Testis (tissue), 3 donors: Measurements from ENCODE around the gene CHRNE. TPM values are rescaled to one million over a fixed set of nuclear protein-coding genes. Genes with fewer than 3 reads are reported as not detected.
"Not testable (repeated sequence)": the region's sequence is repeated elsewhere in the genome, so short reads cannot be mapped to it uniquely, and the experiment has no call there.

ENCODE experiments used
- DNase-seq: peaks from one replicate; pipeline ENCODE4 v3.0.0-alpha.2; 2019
- H3K27ac ChIP-seq, 2 donors: fragments of 200-600 bp; sonication (generic); one replicate each; pipeline ENCODE4 v1.5.1; 2019
- H3K27me3 ChIP-seq: fragments of 200-600 bp; sonication (generic); one replicate; pipeline ENCODE4 v1.5.1; 2019
- H3K36me3 ChIP-seq: fragments of 200-600 bp; sonication (generic); one replicate; pipeline ENCODE4 v1.5.1; 2017; ENCODE audit warnings: low read depth; ENCODE audit errors: missing control alignments
- H3K4me1 ChIP-seq: fragments of 200-600 bp; sonication (generic); one replicate; pipeline ENCODE4 v1.5.1; 2019
- H3K4me3 ChIP-seq, 2 donors: fragments of 200-600 bp; sonication (generic); one replicate each; pipeline ENCODE4 v1.5.1; 2017 to 2019
- H3K9me3 ChIP-seq: fragments of 200-600 bp; sonication (generic); one replicate; pipeline ENCODE4 v1.5.1; 2017
- POLR2A ChIP-seq: fragments of 450-650 bp; IDR thresholded peaks from one replicate; pipeline ENCODE4 v1.6.1; 2017; ENCODE audit warnings: antibody characterized with exemption, mild to moderate bottlenecking, moderate library complexity
- WGBS, 2 donors: methylation state at CpG; one replicate each; pipeline ENCODE4 v1.1.5; 2018; 5-methylcytosine and 5-hydroxymethylcytosine counted together
- intact Hi-C: fragments of 100-400 bp; cut with DNase I; formaldehyde crosslinking; loops from one replicate; pipeline ENCODE4 v1.15.1; 2023; ENCODE audit warnings: low total_unique reads
- polyA plus RNA-seq: library from polyadenylated mRNA; stranded (reverse); fragments of 350-450 nt; fragmentation: Illumina TruSeq; extraction: RNeasy Lipid Tissue Mini Kit (QIAGEN cat#74804); gene quantifications from one replicate; pipeline ENCODE4 v1.2.3, GENCODE V29; 2014; ENCODE audit warnings: low read depth, low replicate concordance; ENCODE audit not compliant: insufficient read depth
- total RNA-seq, 2 donors: library from RNA; depleted of rRNA; stranded (reverse); fragments of >200 nt; gene quantifications; one replicate each; pipeline ENCODE4 v1.2.3, GENCODE V29; 2016
- TF ChIP-seq, protein P1 (sequence below), 3 experiments: fragments of 450-650 bp in 2 of 3; fragments of 200-600 bp in 1 of 3; sonication (generic) in 1 of 3; IDR thresholded peaks; one replicate each; pipeline ENCODE4 v1.5.1; 2016 to 2019; ENCODE audit warnings: antibody characterized with exemption in 3 of 3, mild to moderate bottlenecking in 2 of 3, moderate library complexity in 1 of 3

Gene CHRNE
- total and polyA plus RNA-seq, 3 donors from 2014 or later, result 1.4 to 2.6 (median 1.4) TPM

DNA sequence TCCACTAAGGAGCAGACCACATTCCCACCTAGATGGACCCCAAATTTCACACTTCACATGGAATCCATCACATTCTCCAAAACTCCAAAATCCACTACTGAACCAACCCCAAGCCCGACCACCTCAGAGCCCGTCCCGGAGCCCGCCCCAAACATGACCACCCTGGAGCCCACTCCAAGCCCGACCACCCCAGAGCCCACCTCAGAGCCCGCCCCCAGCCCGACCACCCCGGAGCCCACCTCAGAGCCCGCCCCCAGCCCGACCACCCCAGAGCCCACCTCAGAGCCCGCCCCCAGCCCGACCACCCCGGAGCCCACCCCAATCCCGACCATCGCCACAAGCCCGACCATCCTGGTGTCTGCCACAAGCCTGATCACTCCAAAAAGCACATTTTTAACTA, 30.7 kb upstream of the CHRNE start:
- TF ChIP-seq POLR2A, result no peak
- TF ChIP-seq, protein P1, sequence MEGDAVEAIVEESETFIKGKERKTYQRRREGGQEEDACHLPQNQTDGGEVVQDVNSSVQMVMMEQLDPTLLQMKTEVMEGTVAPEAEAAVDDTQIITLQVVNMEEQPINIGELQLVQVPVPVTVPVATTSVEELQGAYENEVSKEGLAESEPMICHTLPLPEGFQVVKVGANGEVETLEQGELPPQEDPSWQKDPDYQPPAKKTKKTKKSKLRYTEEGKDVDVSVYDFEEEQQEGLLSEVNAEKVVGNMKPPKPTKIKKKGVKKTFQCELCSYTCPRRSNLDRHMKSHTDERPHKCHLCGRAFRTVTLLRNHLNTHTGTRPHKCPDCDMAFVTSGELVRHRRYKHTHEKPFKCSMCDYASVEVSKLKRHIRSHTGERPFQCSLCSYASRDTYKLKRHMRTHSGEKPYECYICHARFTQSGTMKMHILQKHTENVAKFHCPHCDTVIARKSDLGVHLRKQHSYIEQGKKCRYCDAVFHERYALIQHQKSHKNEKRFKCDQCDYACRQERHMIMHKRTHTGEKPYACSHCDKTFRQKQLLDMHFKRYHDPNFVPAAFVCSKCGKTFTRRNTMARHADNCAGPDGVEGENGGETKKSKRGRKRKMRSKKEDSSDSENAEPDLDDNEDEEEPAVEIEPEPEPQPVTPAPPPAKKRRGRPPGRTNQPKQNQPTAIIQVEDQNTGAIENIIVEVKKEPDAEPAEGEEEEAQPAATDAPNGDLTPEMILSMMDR (IDR thresholded peaks at IDR 0.05), result no peak
- Histone ChIP-seq H3K36me3 (no peaks in the 10 kb centered on the region), H3K9me3 (no peaks in the 10 kb centered on the region), H3K4me3 (no peak overlapping the region), H3K27ac (no peak overlapping the region), H3K27me3 (no peaks in the 10 kb centered on the region), H3K4me1 (peaks cover 4% of the 10 kb centered on the region)
- no peak for DNase-seq
- intact Hi-C loops, result no loop called here
- 86 to 87% methylated on average over 12 to 16 of the region's 16 CpGs for WGBS, 2 donors

DNA sequence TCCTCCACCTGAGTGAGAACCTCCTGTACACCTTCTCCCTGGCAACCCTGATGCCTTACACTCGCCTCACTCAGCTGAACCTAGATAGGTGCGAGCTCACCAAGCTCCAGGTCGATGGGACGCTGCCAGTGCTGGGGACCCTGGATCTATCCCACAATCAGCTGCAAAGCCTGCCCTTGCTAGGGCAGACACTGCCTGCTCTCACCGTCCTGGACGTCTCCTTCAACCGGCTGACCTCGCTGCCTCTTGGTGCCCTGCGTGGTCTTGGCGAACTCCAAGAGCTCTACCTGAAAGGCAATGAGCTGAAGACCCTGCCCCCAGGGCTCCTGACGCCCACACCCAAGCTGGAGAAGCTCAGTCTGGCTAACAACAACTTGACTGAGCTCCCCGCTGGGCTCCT, 29.9 kb upstream of the CHRNE start:
- Histone ChIP-seq H3K27ac (no peak overlapping the region), H3K27me3 (no peaks in the 10 kb centered on the region), H3K9me3 (no peaks in the 10 kb centered on the region), H3K4me1 (no peaks in the 10 kb centered on the region), H3K4me3 (no peak overlapping the region), H3K36me3 (no peaks in the 10 kb centered on the region)
- DNase-seq, result no peak
- intact Hi-C loops, result no loop called here
- WGBS, 2 donors, result 97 to 100% methylated on average over 5 to 12 of the region's 12 CpGs
- TF ChIP-seq, protein P1 (IDR thresholded peaks at IDR 0.05), result no peak
- TF ChIP-seq POLR2A, result no peak

DNA sequence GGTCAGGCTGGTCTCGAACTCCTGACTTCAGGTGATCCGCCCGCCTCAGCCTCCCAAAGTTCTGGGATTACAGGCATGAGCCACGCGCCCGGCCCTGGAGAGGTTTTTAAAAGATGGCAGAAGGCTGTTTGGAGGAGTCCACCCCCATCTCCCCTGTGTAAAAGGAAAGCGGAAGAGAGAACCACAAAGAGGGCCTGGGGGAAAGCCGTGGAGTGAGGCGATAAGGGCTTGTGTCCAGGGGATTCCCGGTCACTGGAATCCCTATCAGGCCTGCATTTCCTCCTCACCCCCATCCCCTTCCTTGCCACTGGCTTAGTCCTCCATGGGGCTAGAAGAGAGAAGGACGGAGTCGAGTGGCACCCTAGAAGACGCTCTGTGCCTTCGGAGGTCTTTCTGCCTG, 29.1 kb upstream of the CHRNE start, which contains the start of gene GP1BA:
GP1BA (plus strand) TSS at position 315 of the 400 bp plus-strand sequence. CDS start 328 bp downstream, outside the sequence.
- WGBS, 2 donors, result 78 to 82% methylated on average over 13 to 14 of the region's 14 CpGs
- no peaks in the 10 kb centered on the region for H3K27me3 ChIP-seq
- no peaks in the 10 kb centered on the region for H3K4me1 ChIP-seq
- H3K36me3 ChIP-seq, result no peaks in the 10 kb centered on the region
- intact Hi-C loops, result no loop called here
- H3K27ac ChIP-seq, result no peak within 1 kb of the TSS
- DNase-seq, result no peak
- no peak for TF ChIP-seq POLR2A
- TF ChIP-seq, protein P1 (IDR thresholded peaks at IDR 0.05), result no peak
- H3K9me3 ChIP-seq, result no peaks in the 10 kb centered on the region
- no peak within 1 kb of the TSS for H3K4me3 ChIP-seq

DNA sequence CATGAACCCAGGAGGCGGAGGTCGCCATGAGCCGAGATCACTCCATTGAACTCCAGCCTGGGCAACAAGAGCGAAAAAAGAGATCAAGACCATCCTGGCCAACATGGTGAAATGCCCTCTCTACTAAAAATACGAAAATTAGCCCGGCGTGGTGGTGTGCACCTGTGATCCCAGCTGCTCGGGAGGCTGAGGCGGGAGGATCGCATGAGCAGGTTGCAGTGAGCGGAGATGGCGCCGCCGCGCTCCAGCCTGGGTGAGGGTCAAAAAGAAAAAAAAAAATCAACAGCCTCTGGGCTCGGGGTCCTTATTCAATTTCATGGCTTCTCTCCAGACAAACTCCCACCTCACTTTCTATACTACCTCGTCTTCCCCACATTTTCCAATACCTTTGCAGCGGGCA, 26.0 kb upstream of the CHRNE start:
- Histone ChIP-seq H3K27ac (no peak overlapping the region), H3K9me3 (no peaks in the 10 kb centered on the region), H3K27me3 (no peaks in the 10 kb centered on the region), H3K36me3 (no peaks in the 10 kb centered on the region), H3K4me1 (no peaks in the 10 kb centered on the region), H3K4me3 (no peak overlapping the region)
- DNase-seq, result no peak
- WGBS, 2 donors, result 95 to 97% methylated on average over 18 of the region's 18 CpGs
- TF ChIP-seq, protein P1 (IDR thresholded peaks at IDR 0.05), result no peak
- TF ChIP-seq POLR2A, result no peak
- intact Hi-C loops, result no loop called here

DNA sequence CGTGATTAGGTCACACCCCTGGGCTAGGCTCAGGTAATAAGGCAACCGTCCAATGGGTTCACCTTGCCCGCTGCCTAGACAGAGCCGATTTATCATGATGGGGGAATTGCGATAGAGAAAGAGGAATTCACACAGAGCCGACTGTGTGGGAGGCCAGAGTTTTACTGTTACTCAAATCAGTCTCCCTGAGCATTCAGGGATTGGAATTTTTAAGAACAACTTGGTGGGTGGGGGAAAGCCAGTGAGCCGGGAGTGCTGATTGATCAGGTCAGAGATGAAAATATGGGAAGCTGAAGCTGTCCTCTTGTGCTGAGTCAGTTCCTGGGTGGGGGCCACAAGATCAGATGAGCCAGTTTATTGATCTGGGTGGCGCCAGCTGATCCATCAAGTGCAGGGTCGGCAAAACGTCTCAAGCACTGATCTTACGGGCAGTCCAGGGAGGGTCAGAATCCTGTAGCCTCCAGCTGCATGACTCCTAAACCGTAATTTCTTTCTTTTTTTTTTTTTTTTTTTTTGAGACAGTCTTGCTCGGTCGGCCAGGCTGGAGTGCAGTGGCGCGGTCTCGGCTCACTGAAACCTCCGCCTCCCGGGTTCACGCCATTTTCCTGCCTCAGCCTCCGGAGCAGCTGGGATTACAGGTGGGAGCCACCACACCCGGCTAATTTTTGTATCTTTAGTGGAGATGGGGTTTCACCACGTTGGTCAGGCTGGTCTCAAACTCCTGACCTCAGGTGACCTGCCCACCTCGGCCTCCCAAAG, 23.9 kb upstream of the CHRNE start:
- intact Hi-C loops, H3K4me1 ChIP-seq, DNase-seq, H3K9me3 ChIP-seq, H3K27me3 ChIP-seq, H3K36me3 ChIP-seq, H3K27ac ChIP-seq, H3K4me3 ChIP-seq: not testable (repeated sequence)
- WGBS, 2 donors, result 81% methylated on average over 24 of the region's 24 CpGs
